ENCODE measurements around the gene C2orf78. TPM values are rescaled to one million over a fixed set of nuclear protein-coding genes. Genes with fewer than 3 reads are reported as not detected.
"Not testable (repeated sequence)": the region's sequence is repeated elsewhere in the genome, so short reads cannot be mapped to it uniquely, and the experiment has no call there.

C2orf78 gene
- total and polyA plus RNA-seq, 4 donors, result 0.02 TPM; not detected in 3

GRCh38 chr2:73776869-73777519 lies 7.0 kb upstream of the C2orf78 start:
- TF ChIP-seq ZBTB33 (IDR thresholded peaks at IDR 0.05) (no peak), GABPA (IDR thresholded peaks at IDR 0.05 in 1 of 2, conservative IDR thresholded peaks at IDR 0.05 in 1 of 2) (no peak), FOXA1 (IDR thresholded peaks at IDR 0.05) (no peak), RXRA (IDR thresholded peaks at IDR 0.05) (no peak), RAD21 (IDR thresholded peaks at IDR 0.05) (no peak), YY1 (IDR thresholded peaks at IDR 0.05) (no peak), HNF4G (IDR thresholded peaks at IDR 0.05) (no peak), FOXA2 (IDR thresholded peaks at IDR 0.05) (no peak), REST (IDR thresholded peaks at IDR 0.05) (no peak), MAX (IDR thresholded peaks at IDR 0.05) (no peak)
- TF ChIP-seq, protein P1, sequence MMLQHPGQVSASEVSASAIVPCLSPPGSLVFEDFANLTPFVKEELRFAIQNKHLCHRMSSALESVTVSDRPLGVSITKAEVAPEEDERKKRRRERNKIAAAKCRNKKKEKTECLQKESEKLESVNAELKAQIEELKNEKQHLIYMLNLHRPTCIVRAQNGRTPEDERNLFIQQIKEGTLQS (IDR thresholded peaks at IDR 0.05), result no peak
- DNase-seq (ENCODE audit: low spot score), result no peak
- no peaks in the 10 kb centered on the region for H3K9me3 ChIP-seq (ENCODE audit: control insufficient read depth in 4 of 4, low read length in 3 of 4)
- peaks cover 0 to 13% (median 9%) of the 10 kb centered on the region in 4 donors for H3K4me1 ChIP-seq (ENCODE audit: control insufficient read depth in 4 of 4, insufficient read depth in 4 of 4, low read length in 3 of 4)
- H3K9ac ChIP-seq (ENCODE audit: low read depth in 1 of 2, low read length in 2 of 2), result no peak overlapping the region
- WGBS, result 92% methylated on average over 8 of the region's 8 CpGs
- H3K27ac ChIP-seq (ENCODE audit: low read depth in 1 of 2, low read length in 2 of 2), result no peak overlapping the region
- no peaks in the 10 kb centered on the region for H3K27me3 ChIP-seq (ENCODE audit: control insufficient read depth in 4 of 4, insufficient read depth in 4 of 4, low read length in 3 of 4)
- H3K36me3 ChIP-seq (ENCODE audit: control insufficient read depth in 4 of 4, insufficient read depth in 3 of 4, low read depth in 1 of 4, low read length in 3 of 4), result peaks cover 5 to 36% (median 31%) of the 10 kb centered on the region in 4 donors
- no peak overlapping the region for H3K4me3 ChIP-seq (ENCODE audit: low read depth in 1 of 3, low read length in 3 of 3)

GRCh38 chr2:73778867-73779466 lies 5.0 kb upstream of the C2orf78 start:
- H3K9ac ChIP-seq (ENCODE audit: low read depth in 1 of 2, low read length in 2 of 2), result peak overlapping the region; percentile 51 to 72
- H3K27ac ChIP-seq (ENCODE audit: low read depth in 1 of 2, low read length in 2 of 2); H3K9me3 ChIP-seq (ENCODE audit: control insufficient read depth in 4 of 4, low read length in 3 of 4); H3K27me3 ChIP-seq (ENCODE audit: control insufficient read depth in 4 of 4, insufficient read depth in 4 of 4, low read length in 3 of 4); DNase-seq (ENCODE audit: low spot score): not testable (repeated sequence)
- H3K36me3 ChIP-seq (ENCODE audit: control insufficient read depth in 4 of 4, insufficient read depth in 3 of 4, low read depth in 1 of 4, low read length in 3 of 4), result peaks cover 5 to 20% (median 14%) of the 10 kb centered on the region in 4 donors
- peaks cover 0 to 13% (median 9%) of the 10 kb centered on the region in 4 donors for H3K4me1 ChIP-seq (ENCODE audit: control insufficient read depth in 4 of 4, insufficient read depth in 4 of 4, low read length in 3 of 4)
- WGBS, result 77% methylated on average over 18 of the region's 18 CpGs
- peak overlapping the region; percentile 66 to 80 (median 74) for H3K4me3 ChIP-seq (ENCODE audit: low read depth in 1 of 3, low read length in 3 of 3)
